DOHH2 (cell line): ENCODE data around the gene CNPY4.

ENCODE experiments used
- EZH2phosphoT487 ChIP-seq: fragments of 200-600 bp; sonication (generic); IDR thresholded peaks from 2 replicates; pipeline ENCODE4 v1.6.1; 2017; ENCODE audit warnings: borderline replicate concordance, mild to moderate bottlenecking, antibody characterized with exemption, low read length, moderate library complexity, mixed read lengths
- TF ChIP-seq, protein P1 (sequence below): fragments of 200-600 bp; sonication (generic); IDR thresholded peaks from one replicate; pipeline ENCODE4 v1.5.1; 2014; ENCODE audit warnings: antibody characterized with exemption, mild to moderate bottlenecking, low read depth, low read length; ENCODE audit not compliant: poor library complexity, severe bottlenecking

DNA sequence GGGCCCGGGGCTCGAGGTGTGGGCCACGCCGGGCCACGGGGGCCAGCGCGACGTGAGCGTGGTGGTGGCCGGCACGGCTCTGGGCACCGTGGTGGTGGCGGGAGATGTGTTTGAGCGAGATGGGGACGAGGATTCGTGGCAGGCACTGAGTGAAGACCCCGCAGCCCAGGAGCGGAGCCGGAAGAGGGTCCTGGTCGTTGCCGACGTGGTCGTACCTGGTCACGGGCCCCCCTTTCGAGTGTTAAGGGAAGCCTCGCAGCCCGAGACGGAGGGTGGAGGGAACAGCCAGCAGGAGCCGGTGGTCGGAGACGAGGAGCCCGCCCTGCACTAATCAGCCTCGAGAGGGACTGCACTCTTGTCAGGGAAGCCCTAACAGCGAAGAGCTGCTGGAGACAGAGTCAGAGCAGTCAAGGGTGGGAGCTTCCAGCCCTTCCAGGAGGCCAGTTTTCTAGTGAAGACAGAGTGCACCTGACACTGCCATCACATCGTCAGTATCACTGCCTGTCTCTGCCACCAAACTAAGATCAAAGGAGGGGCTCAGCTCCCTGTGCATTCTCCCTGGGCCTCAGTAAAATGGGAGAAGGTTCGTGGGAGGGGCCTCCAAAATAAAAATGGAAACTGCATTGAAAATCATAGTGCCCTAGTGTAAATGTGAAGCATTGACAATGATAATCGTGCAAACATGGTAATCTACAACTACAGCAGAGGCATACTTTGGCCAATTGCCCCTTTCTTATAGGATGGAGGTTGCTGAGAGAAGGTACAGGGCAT lies 8.6 kb downstream of the CNPY4 start:
- TF ChIP-seq, protein P1, sequence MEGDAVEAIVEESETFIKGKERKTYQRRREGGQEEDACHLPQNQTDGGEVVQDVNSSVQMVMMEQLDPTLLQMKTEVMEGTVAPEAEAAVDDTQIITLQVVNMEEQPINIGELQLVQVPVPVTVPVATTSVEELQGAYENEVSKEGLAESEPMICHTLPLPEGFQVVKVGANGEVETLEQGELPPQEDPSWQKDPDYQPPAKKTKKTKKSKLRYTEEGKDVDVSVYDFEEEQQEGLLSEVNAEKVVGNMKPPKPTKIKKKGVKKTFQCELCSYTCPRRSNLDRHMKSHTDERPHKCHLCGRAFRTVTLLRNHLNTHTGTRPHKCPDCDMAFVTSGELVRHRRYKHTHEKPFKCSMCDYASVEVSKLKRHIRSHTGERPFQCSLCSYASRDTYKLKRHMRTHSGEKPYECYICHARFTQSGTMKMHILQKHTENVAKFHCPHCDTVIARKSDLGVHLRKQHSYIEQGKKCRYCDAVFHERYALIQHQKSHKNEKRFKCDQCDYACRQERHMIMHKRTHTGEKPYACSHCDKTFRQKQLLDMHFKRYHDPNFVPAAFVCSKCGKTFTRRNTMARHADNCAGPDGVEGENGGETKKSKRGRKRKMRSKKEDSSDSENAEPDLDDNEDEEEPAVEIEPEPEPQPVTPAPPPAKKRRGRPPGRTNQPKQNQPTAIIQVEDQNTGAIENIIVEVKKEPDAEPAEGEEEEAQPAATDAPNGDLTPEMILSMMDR, result peak; percentile 6
- no peak for TF ChIP-seq EZH2phosphoT487
